ENCODE data around the gene TECPR1.

- TF ChIP-seq CTCF (IDR thresholded peaks at IDR 0.05 in 4 of 5, conservative IDR thresholded peaks at IDR 0.05 in 1 of 5) (no peak), POLR2A (IDR thresholded peaks at IDR 0.05) (no peak)
These were observed 35.0 kb downstream of the TECPR1 start for GRCh38 chr7:98216941-98217622.
